Measurements from ENCODE around the gene GRID1.

- TF ChIP-seq CTCF (conservative IDR thresholded peaks at IDR 0.05; ENCODE audit: low read depth, low read length) (no peak), EZH2 (IDR thresholded peaks at IDR 0.05; ENCODE audit: low read length, unreplicated experiment) (no peak)
Measured at GRCh38 chr10:86335257-86335656, 31.3 kb downstream of the GRID1 start.

Measured in PC-3 (cell line).